OCI-LY3 (cell line): ENCODE data around the gene CFAP74.

Experiments
- H2AFZ ChIP-seq: fragments of 200-600, 300-600 bp; shearing (Covaris generic); 2 replicates; pipeline ENCODE4 v1.6.0; 2014; ENCODE audit warnings: antibody characterized with exemption, low read depth, low read length
- H3K27ac ChIP-seq: fragments of 200-600, 300-600 bp; sonication (generic); 2 replicates; pipeline ENCODE4 v1.5.1; 2014; ENCODE audit warnings: mild to moderate bottlenecking, low read length, moderate library complexity, mixed read lengths
- H3K27me3 ChIP-seq: fragments of 200-600, 300-600 bp; sonication (generic); 2 replicates; pipeline ENCODE4 v1.6.1; 2014; ENCODE audit warnings: low read depth, low read length, mixed read lengths
- H3K36me3 ChIP-seq: fragments of 200-600, 300-600 bp; sonication (generic); replicated peaks from 2 replicates; pipeline ENCODE3; 2014; ENCODE audit warnings: low read depth, low read length, mixed read lengths
- H3K4me1 ChIP-seq: fragments of 300-600, 200-600 bp; sonication (generic); 2 replicates; pipeline ENCODE4 v1.6.1; 2014; ENCODE audit warnings: low read length, mixed read lengths
- H3K4me2 ChIP-seq: fragments of 200-600, 300-600 bp; sonication (generic); 2 replicates; pipeline ENCODE4 v1.6.1; 2014; ENCODE audit warnings: low read length, mixed read lengths
- H3K4me3 ChIP-seq: fragments of 300-600, 200-600 bp; sonication (generic); 2 replicates; pipeline ENCODE4 v1.5.1; 2014; ENCODE audit warnings: antibody characterized with exemption, mild to moderate bottlenecking, low read length, moderate library complexity
- H3K79me2 ChIP-seq: fragments of 300-600, 200-600 bp; shearing (Covaris generic); 2 replicates; pipeline ENCODE4 v1.6.1; 2014; ENCODE audit warnings: mild to moderate bottlenecking, low read length, mixed read lengths
- H3K9ac ChIP-seq: fragments of 300-600, 200-600 bp; shearing (Covaris generic); 2 replicates; pipeline ENCODE4 v1.6.0; 2014; ENCODE audit warnings: mild to moderate bottlenecking, low read length, moderate library complexity
- H3K9me3 ChIP-seq: fragments of 200-600, 300-600 bp; shearing (Covaris generic); 2 replicates; pipeline ENCODE4 v1.6.1; 2014; ENCODE audit warnings: low read length, mixed read lengths; ENCODE audit not compliant: insufficient read depth
- H4K20me1 ChIP-seq: fragments of 200-600, 300-600 bp; sonication (generic); 2 replicates; pipeline ENCODE4 v1.6.1; 2016; ENCODE audit warnings: low read length, mixed read lengths; ENCODE audit not compliant: insufficient read depth
- EZH2phosphoT487 ChIP-seq: fragments of 200-600 bp; shearing (Covaris generic); IDR thresholded peaks from 2 replicates; pipeline ENCODE4 v1.6.1; 2018; ENCODE audit warnings: antibody characterized with exemption, mixed run types, low read depth
- TF ChIP-seq, protein P1 (sequence below): fragments of 200-600, 300-600 bp; sonication (generic); IDR thresholded peaks from 2 replicates; pipeline ENCODE4 v1.5.1; 2014; ENCODE audit warnings: antibody characterized with exemption, low read length, low read depth

CFAP74 gene

DNA sequence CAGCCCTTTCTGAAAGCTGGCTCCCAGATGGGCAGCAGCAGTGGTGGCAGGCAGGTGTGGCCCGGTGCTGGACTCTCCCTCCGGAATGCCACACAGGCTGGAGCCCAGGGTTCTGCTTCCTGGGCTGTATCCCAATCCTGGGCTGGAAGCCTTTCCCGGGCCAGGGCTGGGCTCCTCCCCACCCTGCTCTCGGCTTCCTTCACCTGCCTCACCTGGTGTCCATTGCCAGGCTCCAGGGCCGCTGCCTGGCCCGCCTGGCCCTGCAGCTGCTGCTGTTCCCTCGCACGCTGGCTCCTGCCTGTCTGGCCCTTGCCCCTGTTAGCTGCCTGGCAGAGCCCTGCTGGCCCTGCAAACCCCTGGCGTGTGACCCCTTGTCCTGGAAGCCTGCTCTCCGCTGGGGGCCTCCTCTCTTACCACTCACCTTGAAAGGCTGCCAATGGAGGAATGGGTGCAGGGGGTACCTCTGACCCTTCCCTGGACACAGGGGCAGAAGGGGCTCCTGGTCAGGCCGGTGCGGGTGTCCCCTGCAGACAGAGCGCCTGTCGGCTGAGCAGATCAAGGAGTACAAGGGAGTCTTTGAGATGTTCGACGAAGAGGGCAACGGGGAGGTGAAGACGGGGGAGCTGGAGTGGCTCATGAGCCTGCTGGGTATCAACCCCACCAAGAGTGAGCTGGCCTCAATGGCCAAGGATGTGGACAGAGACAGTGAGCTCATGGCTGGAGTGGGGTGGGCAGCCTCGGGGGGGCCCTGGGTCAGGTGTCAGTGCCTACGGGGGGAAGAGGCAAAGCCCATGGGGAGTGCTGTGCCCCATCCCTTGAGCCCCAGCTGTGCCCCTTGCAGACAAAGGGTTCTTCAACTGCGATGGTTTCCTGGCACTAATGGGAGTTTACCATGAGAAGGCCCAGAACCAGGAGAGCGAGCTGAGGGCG lies 87.4 kb downstream of the CFAP74 start:
- H3K9ac ChIP-seq: no peak overlapping the region
- peaks cover 3% of the 10 kb centered on the region; the same call in 1 of the 2 replicates for H3K4me1 ChIP-seq
- TF ChIP-seq, protein P1, sequence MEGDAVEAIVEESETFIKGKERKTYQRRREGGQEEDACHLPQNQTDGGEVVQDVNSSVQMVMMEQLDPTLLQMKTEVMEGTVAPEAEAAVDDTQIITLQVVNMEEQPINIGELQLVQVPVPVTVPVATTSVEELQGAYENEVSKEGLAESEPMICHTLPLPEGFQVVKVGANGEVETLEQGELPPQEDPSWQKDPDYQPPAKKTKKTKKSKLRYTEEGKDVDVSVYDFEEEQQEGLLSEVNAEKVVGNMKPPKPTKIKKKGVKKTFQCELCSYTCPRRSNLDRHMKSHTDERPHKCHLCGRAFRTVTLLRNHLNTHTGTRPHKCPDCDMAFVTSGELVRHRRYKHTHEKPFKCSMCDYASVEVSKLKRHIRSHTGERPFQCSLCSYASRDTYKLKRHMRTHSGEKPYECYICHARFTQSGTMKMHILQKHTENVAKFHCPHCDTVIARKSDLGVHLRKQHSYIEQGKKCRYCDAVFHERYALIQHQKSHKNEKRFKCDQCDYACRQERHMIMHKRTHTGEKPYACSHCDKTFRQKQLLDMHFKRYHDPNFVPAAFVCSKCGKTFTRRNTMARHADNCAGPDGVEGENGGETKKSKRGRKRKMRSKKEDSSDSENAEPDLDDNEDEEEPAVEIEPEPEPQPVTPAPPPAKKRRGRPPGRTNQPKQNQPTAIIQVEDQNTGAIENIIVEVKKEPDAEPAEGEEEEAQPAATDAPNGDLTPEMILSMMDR: no peak
- no peak for TF ChIP-seq EZH2phosphoT487
- H3K4me3 ChIP-seq: no peak overlapping the region
- no peaks in the 10 kb centered on the region for H3K36me3 ChIP-seq
- H4K20me1 ChIP-seq: no peaks in the 10 kb centered on the region
- no peak overlapping the region for H2AFZ ChIP-seq
- no peaks in the 10 kb centered on the region for H3K27me3 ChIP-seq
- no peaks in the 10 kb centered on the region for H3K79me2 ChIP-seq
- H3K4me2 ChIP-seq: no peak overlapping the region
- no peak overlapping the region for H3K27ac ChIP-seq
- H3K9me3 ChIP-seq: no peaks in the 10 kb centered on the region

DNA sequence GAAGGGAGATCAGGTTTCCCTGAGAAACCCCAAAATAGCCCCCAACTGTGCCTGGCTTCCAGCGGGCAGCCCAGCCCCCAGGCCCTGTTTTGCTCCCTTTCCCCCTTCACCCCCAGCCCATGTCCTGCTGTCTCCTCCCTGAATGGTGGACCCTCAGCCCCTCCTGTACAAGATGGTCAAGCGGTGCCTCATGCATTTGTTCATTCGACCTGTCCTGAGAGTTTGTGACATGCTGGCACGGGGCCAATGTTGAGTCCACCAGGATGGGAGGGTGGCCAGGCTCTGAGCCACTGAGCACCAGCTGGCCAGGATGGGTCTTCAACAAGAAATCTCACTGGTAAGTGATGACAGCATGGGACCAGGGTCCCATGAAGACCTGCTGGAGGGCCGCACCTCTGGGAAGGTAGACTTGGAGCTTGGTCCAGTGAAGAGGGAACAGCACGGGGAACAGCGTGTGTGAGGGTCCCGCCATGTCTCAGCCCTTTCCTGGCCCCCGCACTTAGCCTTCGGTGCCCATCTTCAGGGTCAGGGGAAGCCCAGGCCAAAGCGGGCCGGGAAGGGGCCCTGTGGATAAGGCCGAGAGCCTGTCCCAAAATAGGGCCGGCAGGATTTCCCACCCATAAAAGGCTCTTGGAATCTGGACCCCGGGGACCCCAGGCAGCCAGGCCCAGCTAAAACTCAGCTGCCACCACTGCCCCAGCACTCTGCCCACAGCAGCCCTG lies 88.5 kb downstream of the CFAP74 start, which contains the start of gene CALML6:
TSS of gene CALML6 (plus strand) at position 290 of the 722 bp plus-strand sequence. CDS start at position 311, 21 bp downstream.
- H3K36me3 ChIP-seq: no peaks in the 10 kb centered on the region
- peaks cover 14% of the 10 kb centered on the region for H3K4me1 ChIP-seq
- no peak within 1 kb of the TSS for H3K4me3 ChIP-seq
- H3K79me2 ChIP-seq: no peaks in the 10 kb centered on the region
- no peaks in the 10 kb centered on the region for H4K20me1 ChIP-seq
- TF ChIP-seq EZH2phosphoT487: no peak
- TF ChIP-seq, protein P1: no peak
- no peak within 1 kb of the TSS for H2AFZ ChIP-seq
- no peak within 1 kb of the TSS for H3K9ac ChIP-seq
- H3K27me3 ChIP-seq: no peaks in the 10 kb centered on the region
- H3K27ac ChIP-seq: no peak within 1 kb of the TSS
- H3K9me3 ChIP-seq: no peaks in the 10 kb centered on the region
- H3K4me2 ChIP-seq: no peak within 1 kb of the TSS

DNA sequence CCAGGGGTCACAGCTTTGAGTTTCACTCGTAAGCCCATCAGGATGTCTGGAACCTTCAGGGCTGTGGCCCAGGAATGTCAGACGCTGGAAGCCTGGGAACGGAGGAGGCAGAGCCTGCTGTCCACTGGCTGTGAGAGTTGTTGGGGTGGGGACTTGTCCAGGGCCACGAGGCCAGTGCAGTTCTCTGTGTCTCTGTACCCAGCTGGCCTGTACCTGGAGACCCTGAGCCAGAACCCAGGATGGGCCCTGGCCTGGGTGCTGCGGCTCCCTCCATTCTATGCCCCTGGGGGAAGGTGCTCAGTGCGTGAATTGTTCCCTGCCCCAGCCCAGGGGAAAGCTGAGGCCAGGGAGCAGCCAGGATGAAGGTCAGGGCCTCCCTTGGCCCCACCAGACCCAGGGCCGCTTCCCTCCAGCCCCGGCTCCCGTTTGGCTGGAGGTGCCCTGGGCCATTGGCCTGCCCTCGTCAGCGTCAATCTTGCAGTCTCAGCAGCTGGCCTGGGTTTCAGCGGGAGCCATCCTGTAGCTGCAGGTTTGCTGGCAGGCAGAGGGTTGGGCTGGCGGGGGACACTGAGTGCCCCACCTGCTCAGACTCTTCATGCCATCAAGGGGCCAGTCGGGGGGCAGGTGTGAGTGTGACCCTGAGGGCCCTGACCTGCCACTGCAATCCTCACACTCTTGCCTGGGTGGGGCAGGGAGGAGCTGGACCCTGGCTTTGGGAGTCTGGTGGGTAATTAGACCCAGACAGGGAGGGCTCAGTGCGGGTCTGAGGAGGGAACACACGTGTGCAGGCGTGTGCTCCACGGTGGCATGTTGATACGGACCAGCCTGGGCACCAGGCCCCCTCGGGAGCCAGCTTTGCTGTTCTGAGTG lies 89.2 kb downstream of the CFAP74 start:
- TF ChIP-seq, protein P1: no peak
- TF ChIP-seq EZH2phosphoT487: no peak
- H3K79me2 ChIP-seq: no peaks in the 10 kb centered on the region
- no peaks in the 10 kb centered on the region for H3K9me3 ChIP-seq
- no peaks in the 10 kb centered on the region for H3K27me3 ChIP-seq
- H3K27ac ChIP-seq: no peak overlapping the region
- no peaks in the 10 kb centered on the region for H4K20me1 ChIP-seq
- H3K36me3 ChIP-seq: no peaks in the 10 kb centered on the region
- H3K4me1 ChIP-seq: peaks cover 21% of the 10 kb centered on the region
- H3K4me2 ChIP-seq: no peak overlapping the region
- H3K4me3 ChIP-seq: no peak overlapping the region
- H3K9ac ChIP-seq: no peak overlapping the region
- H2AFZ ChIP-seq: no peak overlapping the region
